GM23338 (cell line): ENCODE data around the gene KCNH8. TPM values are rescaled to one million over a fixed set of nuclear protein-coding genes. Genes with fewer than 3 reads are reported as not detected.

Source experiments
- ATAC-seq: fragments of 200-7000 bp; cut with Tn5 transposase; 3 replicates; pipeline ENCODE4 v1.9.1; 2020
- DNase-seq: peaks from one replicate; pipeline ENCODE4 v3.0.0-alpha.2; 2015; ENCODE audit warnings: low spot score
- H2AFZ ChIP-seq: fragments of 200-600 bp; sonication (generic); 2 replicates; pipeline ENCODE4 v1.8.0; 2016; ENCODE audit warnings: antibody characterized with exemption, mild to moderate bottlenecking, moderate library complexity
- H3F3A ChIP-seq: fragments of 200-600 bp; sonication (generic); replicated peaks from 2 replicates; pipeline ENCODE4 v1.8.0; 2017; ENCODE audit warnings: antibody characterized with exemption, mixed run types, low read depth
- H3K27ac ChIP-seq: fragments of 200-600 bp; sonication (generic); 2 replicates; pipeline ENCODE4 v1.6.1; 2016; ENCODE audit warnings: low read depth
- H3K27me3 ChIP-seq: fragments of 200-600 bp; sonication (generic); 2 replicates; pipeline ENCODE4 v1.8.0; 2016; ENCODE audit warnings: mild to moderate bottlenecking, mixed run types, moderate library complexity; ENCODE audit not compliant: insufficient read depth
- H3K36me3 ChIP-seq: fragments of 200-600 bp; sonication (generic); 2 replicates; pipeline ENCODE4 v1.8.0; 2016; ENCODE audit warnings: mild to moderate bottlenecking; ENCODE audit not compliant: insufficient read depth
- H3K4me1 ChIP-seq: fragments of 200-600 bp; sonication (generic); 2 replicates; pipeline ENCODE4 v1.8.0; 2016; ENCODE audit warnings: mild to moderate bottlenecking, moderate library complexity; ENCODE audit not compliant: insufficient read depth
- H3K4me2 ChIP-seq: fragments of 200-600 bp; sonication (generic); 2 replicates; pipeline ENCODE4 v1.7.1; 2017; ENCODE audit warnings: mixed run types
- H3K4me3 ChIP-seq: fragments of 200-600 bp; sonication (generic); 2 replicates; pipeline ENCODE4 v1.6.1; 2016; ENCODE audit warnings: mixed run types
- H3K79me2 ChIP-seq: fragments of 200-600 bp; sonication (generic); replicated peaks from 2 replicates; pipeline ENCODE4 v1.8.0; 2017; ENCODE audit warnings: mild to moderate bottlenecking; ENCODE audit not compliant: insufficient read depth
- H3K9me2 ChIP-seq: fragments of 200-600 bp; sonication (generic); 2 replicates; pipeline ENCODE4 v1.8.0; 2017; ENCODE audit not compliant: insufficient read depth
- H4K20me1 ChIP-seq: fragments of 200-600 bp; sonication (generic); replicated peaks from 2 replicates; pipeline ENCODE4 v1.8.0; 2017; ENCODE audit warnings: mild to moderate bottlenecking; ENCODE audit not compliant: insufficient read depth
- H3K27ac Mint-ChIP-seq: 2 replicates; pipeline ENCODE4 v1.8.0; 2020; ENCODE audit warnings: inconsistent platforms, mild to moderate bottlenecking, moderate library complexity, mixed read lengths
- H3K27me3 Mint-ChIP-seq: 3 replicates; pipeline ENCODE4 v1.8.0; 2022; ENCODE audit warnings: low read depth, mild to moderate bottlenecking, moderate library complexity, mixed read lengths, inconsistent platforms; ENCODE audit not compliant: insufficient read depth, poor library complexity
- H3K36me3 Mint-ChIP-seq: 3 replicates; pipeline ENCODE4 v1.8.0; 2021; ENCODE audit warnings: low read depth, mild to moderate bottlenecking, inconsistent platforms, moderate library complexity, mixed read lengths
- H3K4me1 Mint-ChIP-seq: 3 replicates; pipeline ENCODE4 v1.8.0; 2020; ENCODE audit warnings: mild to moderate bottlenecking, inconsistent platforms, mixed read lengths
- H3K4me3 Mint-ChIP-seq: 3 replicates; pipeline ENCODE4 v1.8.0; 2021; ENCODE audit warnings: moderate library complexity, mild to moderate bottlenecking, inconsistent platforms, mixed read lengths
- H3K9me3 Mint-ChIP-seq: 3 replicates; pipeline ENCODE4 v1.8.0; 2020; ENCODE audit warnings: moderate library complexity, mild to moderate bottlenecking, inconsistent platforms, mixed read lengths
- JUNB ChIP-seq: IDR thresholded peaks from one replicate; pipeline ENCODE4 v1.6.1; 2016; ENCODE audit warnings: antibody characterized with exemption; ENCODE audit not compliant: unreplicated experiment
- POLR2AphosphoS5 ChIP-seq: IDR thresholded peaks from 2 replicates; pipeline ENCODE4 v1.6.1; 2016; ENCODE audit warnings: antibody characterized with exemption, low read depth
- STAT1 ChIP-seq: IDR thresholded peaks from one replicate; pipeline ENCODE4 v1.6.1; 2016; ENCODE audit warnings: antibody characterized with exemption; ENCODE audit not compliant: unreplicated experiment
- ZNF331 ChIP-seq: fragments of 250-450 bp; sonication (Bioruptor Pico); IDR thresholded peaks from 2 replicates; pipeline ENCODE4 v1.5.0; 2020; ENCODE audit warnings: low read depth, mild to moderate bottlenecking, moderate library complexity
- polyA plus RNA-seq: library from polyadenylated mRNA; unstranded; fragments of >200 nt; fragmentation: Nextera tagmentation; extraction: Ambion mirVana; gene quantifications from 2 replicates; pipeline ENCODE4 v1.2.1, GENCODE V29; 2016
- total RNA-seq: library from RNA; depleted of rRNA; stranded (reverse); fragments of >200 nt; shearing (Covaris generic); gene quantifications from 2 replicates; pipeline ENCODE4 v1.2.3, GENCODE V29; 2014
- TF ChIP-seq, protein P1 (sequence below), 2 experiments: fragments of 200-600 bp in 1 of 2; sonication (generic) in 1 of 2; conservative IDR thresholded peaks; 2 replicates each; pipeline versions ENCODE4 v1.5.1 to v1.6.1; 2016 to 2017; ENCODE audit warnings: antibody characterized with exemption in 2 of 2, low read depth in 2 of 2, mild to moderate bottlenecking in 2 of 2, moderate library complexity in 1 of 2
- TF ChIP-seq, protein P2 (sequence below): fragments of 250-450 bp; sonication (Bioruptor Pico); IDR thresholded peaks from 2 replicates; pipeline ENCODE4 v1.5.0; 2020; ENCODE audit warnings: mild to moderate bottlenecking, moderate library complexity
- TF ChIP-seq, protein P3 (sequence below): IDR thresholded peaks from one replicate; pipeline ENCODE4 v1.6.1; 2018; ENCODE audit warnings: antibody characterized with exemption; ENCODE audit not compliant: unreplicated experiment
- TF ChIP-seq, protein P4 (sequence below): IDR thresholded peaks from 2 replicates; pipeline ENCODE4 v1.6.1; 2016; ENCODE audit warnings: antibody characterized with exemption

The KCNH8 gene
- total and polyA plus RNA-seq, 2 experiments from 2014 or later: 1.3 to 3.4 TPM

DNA sequence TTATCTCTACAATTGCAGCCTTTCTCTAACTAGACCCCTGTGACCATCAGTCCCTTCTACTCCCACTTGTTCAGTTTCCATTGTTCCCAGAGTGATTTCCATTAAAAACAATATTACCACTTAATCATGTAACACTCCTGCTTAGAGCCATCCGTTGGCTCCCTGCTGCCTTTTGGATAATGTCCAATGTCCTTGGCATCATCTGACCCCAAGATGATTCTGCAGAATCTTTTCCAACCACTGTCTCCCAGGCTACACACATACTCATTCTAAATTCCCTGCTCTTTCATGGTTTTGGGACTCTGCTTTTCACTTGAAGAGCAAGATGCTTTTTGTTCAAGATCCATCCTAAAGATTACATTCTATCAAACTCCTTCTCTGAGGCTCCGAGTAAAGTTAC is 7.1 kb downstream of the KCNH8 start:
- Mint-ChIP-seq H3K27me3 (no peaks in the 10 kb centered on the region), H3K36me3 (no peaks in the 10 kb centered on the region), H3K27ac (no peak overlapping the region), H3K4me3 (no peak overlapping the region), H3K4me1 (peaks cover 4% of the 10 kb centered on the region; the same call in 2 of the 3 replicates), H3K9me3 (no peaks in the 10 kb centered on the region)
- Histone ChIP-seq H3K36me3 (no peaks in the 10 kb centered on the region), H3K4me1 (peaks cover 1% of the 10 kb centered on the region; the same call in 1 of the 2 replicates), H3K4me3 (no peak overlapping the region), H3K4me2 (no peak overlapping the region), H3K79me2 (peaks cover 21% of the 10 kb centered on the region; the same call in 1 of the 2 replicates), H3K9me2 (no peaks in the 10 kb centered on the region), H4K20me1 (no peaks in the 10 kb centered on the region), H2AFZ (no peak overlapping the region), H3K27me3 (no peaks in the 10 kb centered on the region), H3F3A (no peaks in the 10 kb centered on the region), H3K27ac (no peak overlapping the region)
- no peak for DNase-seq
- no peak for ATAC-seq
- no peak for TF ChIP-seq STAT1

DNA sequence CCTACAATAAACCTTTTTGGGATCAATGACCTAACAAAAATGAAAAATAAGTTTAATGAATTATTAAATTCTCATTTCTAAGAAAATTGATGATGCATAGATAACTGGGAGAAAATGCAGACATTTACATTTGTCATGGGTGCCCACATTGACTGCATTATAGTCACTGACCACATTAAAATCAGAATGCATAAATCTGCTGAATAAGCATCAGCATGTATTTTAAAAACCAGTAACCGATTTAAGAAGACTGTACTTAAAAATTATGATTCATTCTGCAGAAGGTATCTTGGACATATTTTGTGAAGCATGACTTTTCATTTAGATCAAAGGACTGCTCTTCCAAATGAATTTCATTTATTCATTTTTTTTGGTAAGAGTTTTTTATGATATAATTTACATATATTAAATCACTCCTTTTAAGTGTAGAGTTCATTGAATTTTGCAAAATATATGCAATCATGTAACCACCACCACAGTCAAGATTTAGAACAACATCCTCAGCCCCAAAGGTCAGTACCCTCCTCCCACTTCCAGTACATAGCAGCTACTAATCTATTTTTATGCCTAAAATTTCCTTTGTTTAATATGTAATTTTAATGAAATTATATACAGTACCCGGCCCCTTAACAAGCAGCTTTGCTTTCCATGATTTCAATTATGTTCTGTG is 11.8 kb downstream of the KCNH8 start:
- H3K4me1 ChIP-seq: peaks cover 8% of the 10 kb centered on the region; the same call in 1 of the 2 replicates
- no peaks in the 10 kb centered on the region for H3K27me3 ChIP-seq
- no peak overlapping the region for H3K4me3 ChIP-seq
- H3F3A ChIP-seq: no peaks in the 10 kb centered on the region
- DNase-seq (no peak), ATAC-seq (no peak)
- 0 out of 2 replicates have a peak overlapping the region, but pooled peaks have one; percentile 9 for H3K4me2 ChIP-seq
- H3K9me2 ChIP-seq: no peaks in the 10 kb centered on the region
- peaks cover 9% of the 10 kb centered on the region; the same call in 1 of the 2 replicates for H3K79me2 ChIP-seq
- Mint-ChIP-seq H3K27me3 (no peaks in the 10 kb centered on the region), H3K27ac (no peak overlapping the region), H3K4me1 (peaks cover 14% of the 10 kb centered on the region), H3K9me3 (no peaks in the 10 kb centered on the region), H3K4me3 (no peak overlapping the region), H3K36me3 (no peaks in the 10 kb centered on the region)
- no peaks in the 10 kb centered on the region for H4K20me1 ChIP-seq
- no peak overlapping the region for H3K27ac ChIP-seq
- H2AFZ ChIP-seq: no peak overlapping the region
- H3K36me3 ChIP-seq: no peaks in the 10 kb centered on the region
- TF ChIP-seq ZNF331 (CRISPR knock-in tag) (no peak), POLR2AphosphoS5 (no peak), JUNB (no peak)
- TF ChIP-seq, protein P1, sequence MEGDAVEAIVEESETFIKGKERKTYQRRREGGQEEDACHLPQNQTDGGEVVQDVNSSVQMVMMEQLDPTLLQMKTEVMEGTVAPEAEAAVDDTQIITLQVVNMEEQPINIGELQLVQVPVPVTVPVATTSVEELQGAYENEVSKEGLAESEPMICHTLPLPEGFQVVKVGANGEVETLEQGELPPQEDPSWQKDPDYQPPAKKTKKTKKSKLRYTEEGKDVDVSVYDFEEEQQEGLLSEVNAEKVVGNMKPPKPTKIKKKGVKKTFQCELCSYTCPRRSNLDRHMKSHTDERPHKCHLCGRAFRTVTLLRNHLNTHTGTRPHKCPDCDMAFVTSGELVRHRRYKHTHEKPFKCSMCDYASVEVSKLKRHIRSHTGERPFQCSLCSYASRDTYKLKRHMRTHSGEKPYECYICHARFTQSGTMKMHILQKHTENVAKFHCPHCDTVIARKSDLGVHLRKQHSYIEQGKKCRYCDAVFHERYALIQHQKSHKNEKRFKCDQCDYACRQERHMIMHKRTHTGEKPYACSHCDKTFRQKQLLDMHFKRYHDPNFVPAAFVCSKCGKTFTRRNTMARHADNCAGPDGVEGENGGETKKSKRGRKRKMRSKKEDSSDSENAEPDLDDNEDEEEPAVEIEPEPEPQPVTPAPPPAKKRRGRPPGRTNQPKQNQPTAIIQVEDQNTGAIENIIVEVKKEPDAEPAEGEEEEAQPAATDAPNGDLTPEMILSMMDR (conservative IDR thresholded peaks at IDR 0.05; ENCODE audit: low read depth in 2 of 2): no peak
- TF ChIP-seq, protein P2, sequence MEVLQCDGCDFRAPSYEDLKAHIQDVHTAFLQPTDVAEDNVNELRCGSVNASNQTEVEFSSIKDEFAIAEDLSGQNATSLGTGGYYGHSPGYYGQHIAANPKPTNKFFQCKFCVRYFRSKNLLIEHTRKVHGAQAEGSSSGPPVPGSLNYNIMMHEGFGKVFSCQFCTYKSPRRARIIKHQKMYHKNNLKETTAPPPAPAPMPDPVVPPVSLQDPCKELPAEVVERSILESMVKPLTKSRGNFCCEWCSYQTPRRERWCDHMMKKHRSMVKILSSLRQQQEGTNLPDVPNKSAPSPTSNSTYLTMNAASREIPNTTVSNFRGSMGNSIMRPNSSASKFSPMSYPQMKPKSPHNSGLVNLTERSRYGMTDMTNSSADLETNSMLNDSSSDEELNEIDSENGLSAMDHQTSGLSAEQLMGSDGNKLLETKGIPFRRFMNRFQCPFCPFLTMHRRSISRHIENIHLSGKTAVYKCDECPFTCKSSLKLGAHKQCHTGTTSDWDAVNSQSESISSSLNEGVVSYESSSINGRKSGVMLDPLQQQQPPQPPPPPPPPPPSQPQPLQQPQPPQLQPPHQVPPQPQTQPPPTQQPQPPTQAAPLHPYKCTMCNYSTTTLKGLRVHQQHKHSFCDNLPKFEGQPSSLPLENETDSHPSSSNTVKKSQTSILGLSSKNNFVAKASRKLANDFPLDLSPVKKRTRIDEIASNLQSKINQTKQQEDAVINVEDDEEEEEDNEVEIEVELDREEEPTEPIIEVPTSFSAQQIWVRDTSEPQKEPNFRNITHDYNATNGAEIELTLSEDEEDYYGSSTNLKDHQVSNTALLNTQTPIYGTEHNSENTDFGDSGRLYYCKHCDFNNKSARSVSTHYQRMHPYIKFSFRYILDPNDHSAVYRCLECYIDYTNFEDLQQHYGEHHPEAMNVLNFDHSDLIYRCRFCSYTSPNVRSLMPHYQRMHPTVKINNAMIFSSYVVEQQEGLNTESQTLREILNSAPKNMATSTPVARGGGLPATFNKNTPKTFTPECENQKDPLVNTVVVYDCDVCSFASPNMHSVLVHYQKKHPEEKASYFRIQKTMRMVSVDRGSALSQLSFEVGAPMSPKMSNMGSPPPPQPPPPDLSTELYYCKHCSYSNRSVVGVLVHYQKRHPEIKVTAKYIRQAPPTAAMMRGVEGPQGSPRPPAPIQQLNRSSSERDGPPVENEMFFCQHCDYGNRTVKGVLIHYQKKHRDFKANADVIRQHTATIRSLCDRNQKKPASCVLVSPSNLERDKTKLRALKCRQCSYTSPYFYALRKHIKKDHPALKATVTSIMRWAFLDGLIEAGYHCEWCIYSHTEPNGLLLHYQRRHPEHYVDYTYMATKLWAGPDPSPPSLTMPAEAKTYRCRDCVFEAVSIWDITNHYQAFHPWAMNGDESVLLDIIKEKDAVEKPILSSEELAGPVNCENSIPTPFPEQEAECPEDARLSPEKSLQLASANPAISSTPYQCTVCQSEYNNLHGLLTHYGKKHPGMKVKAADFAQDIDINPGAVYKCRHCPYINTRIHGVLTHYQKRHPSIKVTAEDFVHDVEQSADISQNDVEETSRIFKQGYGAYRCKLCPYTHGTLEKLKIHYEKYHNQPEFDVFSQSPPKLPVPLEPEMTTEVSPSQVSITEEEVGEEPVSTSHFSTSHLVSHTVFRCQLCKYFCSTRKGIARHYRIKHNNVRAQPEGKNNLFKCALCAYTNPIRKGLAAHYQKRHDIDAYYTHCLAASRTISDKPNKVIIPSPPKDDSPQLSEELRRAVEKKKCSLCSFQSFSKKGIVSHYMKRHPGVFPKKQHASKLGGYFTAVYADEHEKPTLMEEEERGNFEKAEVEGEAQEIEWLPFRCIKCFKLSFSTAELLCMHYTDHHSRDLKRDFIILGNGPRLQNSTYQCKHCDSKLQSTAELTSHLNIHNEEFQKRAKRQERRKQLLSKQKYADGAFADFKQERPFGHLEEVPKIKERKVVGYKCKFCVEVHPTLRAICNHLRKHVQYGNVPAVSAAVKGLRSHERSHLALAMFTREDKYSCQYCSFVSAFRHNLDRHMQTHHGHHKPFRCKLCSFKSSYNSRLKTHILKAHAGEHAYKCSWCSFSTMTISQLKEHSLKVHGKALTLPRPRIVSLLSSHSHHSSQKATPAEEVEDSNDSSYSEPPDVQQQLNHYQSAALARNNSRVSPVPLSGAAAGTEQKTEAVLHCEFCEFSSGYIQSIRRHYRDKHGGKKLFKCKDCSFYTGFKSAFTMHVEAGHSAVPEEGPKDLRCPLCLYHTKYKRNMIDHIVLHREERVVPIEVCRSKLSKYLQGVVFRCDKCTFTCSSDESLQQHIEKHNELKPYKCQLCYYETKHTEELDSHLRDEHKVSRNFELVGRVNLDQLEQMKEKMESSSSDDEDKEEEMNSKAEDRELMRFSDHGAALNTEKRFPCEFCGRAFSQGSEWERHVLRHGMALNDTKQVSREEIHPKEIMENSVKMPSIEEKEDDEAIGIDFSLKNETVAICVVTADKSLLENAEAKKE (CRISPR knock-in tag): no peak
- TF ChIP-seq, protein P3, sequence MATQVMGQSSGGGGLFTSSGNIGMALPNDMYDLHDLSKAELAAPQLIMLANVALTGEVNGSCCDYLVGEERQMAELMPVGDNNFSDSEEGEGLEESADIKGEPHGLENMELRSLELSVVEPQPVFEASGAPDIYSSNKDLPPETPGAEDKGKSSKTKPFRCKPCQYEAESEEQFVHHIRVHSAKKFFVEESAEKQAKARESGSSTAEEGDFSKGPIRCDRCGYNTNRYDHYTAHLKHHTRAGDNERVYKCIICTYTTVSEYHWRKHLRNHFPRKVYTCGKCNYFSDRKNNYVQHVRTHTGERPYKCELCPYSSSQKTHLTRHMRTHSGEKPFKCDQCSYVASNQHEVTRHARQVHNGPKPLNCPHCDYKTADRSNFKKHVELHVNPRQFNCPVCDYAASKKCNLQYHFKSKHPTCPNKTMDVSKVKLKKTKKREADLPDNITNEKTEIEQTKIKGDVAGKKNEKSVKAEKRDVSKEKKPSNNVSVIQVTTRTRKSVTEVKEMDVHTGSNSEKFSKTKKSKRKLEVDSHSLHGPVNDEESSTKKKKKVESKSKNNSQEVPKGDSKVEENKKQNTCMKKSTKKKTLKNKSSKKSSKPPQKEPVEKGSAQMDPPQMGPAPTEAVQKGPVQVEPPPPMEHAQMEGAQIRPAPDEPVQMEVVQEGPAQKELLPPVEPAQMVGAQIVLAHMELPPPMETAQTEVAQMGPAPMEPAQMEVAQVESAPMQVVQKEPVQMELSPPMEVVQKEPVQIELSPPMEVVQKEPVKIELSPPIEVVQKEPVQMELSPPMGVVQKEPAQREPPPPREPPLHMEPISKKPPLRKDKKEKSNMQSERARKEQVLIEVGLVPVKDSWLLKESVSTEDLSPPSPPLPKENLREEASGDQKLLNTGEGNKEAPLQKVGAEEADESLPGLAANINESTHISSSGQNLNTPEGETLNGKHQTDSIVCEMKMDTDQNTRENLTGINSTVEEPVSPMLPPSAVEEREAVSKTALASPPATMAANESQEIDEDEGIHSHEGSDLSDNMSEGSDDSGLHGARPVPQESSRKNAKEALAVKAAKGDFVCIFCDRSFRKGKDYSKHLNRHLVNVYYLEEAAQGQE: no peak
- TF ChIP-seq, protein P4, sequence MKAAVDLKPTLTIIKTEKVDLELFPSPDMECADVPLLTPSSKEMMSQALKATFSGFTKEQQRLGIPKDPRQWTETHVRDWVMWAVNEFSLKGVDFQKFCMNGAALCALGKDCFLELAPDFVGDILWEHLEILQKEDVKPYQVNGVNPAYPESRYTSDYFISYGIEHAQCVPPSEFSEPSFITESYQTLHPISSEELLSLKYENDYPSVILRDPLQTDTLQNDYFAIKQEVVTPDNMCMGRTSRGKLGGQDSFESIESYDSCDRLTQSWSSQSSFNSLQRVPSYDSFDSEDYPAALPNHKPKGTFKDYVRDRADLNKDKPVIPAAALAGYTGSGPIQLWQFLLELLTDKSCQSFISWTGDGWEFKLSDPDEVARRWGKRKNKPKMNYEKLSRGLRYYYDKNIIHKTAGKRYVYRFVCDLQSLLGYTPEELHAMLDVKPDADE: no peak
